ENCODE data around the gene RNFT1.
"Not testable (repeated sequence)": the region's sequence is repeated elsewhere in the genome, so short reads cannot be mapped to it uniquely, and the experiment has no call there.

Gene RNFT1

GRCh38 chr17:59920637-59921036 is 43.9 kb downstream of the RNFT1 start:
- DNase-seq = not testable (repeated sequence)

DNA sequence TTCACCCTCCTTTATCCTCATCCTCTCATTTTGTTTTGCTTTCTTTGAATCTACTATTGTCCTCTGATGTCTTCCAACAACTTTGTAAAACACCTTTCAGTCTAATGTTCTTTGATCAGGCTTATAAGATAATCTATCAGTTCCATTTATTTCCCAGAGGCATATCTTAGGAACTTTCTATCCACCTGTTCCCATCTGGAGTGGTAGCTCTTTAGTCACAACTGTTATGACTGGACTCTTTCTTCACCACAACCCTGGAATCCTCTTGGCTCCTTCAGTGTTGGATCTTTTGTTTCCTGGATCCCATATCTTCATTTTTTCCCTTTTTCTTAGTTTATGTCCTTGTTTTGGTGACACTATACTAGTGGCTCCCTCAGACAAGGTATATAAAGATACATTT is 48.1 kb downstream of the RNFT1 start:
- no peak for DNase-seq

GRCh38 chr17:59914274-59914854 is 50.2 kb downstream of the RNFT1 start:
- DNase-seq = peak; percentile 34

DNA sequence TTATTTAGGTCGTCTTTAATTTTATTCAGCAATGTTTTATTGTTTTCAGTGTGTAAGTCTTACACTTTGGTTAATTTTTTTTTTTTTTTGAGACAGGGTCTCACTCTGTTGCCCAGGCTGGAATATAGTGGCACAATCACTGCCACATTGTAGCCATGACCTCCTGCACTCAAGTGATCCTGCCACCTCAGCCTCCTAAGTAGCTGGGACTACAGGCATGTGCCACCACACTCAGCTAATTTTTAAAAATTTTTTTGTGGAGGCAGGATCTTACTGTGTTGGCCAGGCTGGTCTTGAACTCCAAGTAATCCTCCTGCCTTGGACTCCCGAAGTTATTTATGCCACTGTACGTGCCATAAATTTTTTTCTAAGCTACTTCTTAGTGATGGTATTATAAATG is 57.1 kb downstream of the RNFT1 start:
- no peak for DNase-seq

GRCh38 chr17:59903455-59903854 is 61.1 kb downstream of the RNFT1 start:
- no peak for DNase-seq
